Activated T-helper 1 cell treated with anti-CD3 and anti-CD28 coated beads, Interleukin-2, amount 50 U/mL, for 16 hours (primary cell): ENCODE data around the gene IDI2.
A peak's percentile ranks its signal among the peaks of the same experiment; 100 is the strongest.

ENCODE experiments used
- DNase-seq, 2 donors: peaks; one replicate each; pipeline ENCODE4 v3.0.0-alpha.2; 2020; ENCODE audit warnings: low read depth in 1 of 2, low spot score in 1 of 2

IDI2 gene

DNA sequence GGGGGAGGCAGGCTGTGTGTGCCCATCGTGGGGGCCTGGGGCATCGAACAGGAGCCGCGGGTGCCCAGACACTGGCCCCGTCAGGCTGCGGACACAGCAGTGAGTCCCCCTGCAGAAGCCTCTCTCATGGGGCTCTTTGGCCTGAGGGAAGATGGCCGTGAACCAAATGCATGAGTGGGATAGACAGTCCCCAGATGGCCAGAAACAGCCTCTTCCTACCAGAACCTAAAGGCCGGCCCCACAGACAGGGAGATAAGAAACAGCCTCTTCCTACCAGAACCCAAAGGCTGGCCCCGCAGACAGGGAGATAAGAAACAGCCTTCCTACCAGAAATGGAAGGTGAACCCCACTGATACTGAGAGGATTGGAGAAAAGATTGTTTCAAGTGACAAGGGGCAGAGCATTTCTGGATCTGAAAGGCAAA is 16.6 kb downstream of the IDI2 start:
- no peak for DNase-seq

DNA sequence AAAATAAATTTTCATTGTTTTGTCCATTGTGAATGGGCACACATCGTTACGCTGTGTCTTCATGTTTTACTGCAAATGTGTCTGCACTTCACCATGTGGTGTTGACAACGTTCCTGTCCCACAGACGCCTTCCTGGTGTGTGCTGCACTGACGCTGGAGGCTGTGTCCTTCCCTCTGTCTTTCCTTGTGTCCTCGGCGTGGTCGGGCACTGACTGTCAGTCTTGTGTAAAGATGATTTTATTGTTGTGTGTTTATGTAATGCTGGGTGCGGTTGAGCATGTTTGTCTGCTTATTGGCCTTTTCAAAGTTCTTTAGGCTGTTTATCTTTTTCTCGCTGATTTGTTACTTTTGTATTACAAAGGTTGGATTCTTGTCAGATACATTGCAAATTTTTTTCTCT is 18.1 kb downstream of the IDI2 start:
- DNase-seq = no peak

DNA sequence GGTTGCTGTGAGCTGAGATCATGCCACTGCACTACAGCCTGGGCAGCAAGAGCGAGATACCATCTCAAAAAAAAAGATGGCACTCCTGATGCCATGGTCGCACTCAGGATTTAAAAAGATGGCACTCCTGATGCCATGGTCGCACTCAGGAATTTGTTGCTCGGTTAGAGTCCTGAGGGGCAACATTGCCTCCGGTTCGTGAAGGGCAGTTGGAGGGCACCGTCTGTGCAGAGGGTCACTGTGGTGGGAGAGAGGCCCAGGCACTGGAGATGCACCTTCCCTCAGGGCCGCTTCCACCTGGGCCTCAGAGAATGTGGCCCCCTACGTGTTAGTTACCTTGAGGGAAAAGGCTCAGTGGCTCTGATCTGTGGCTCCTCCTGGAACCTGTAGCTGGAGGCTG is 19.1 kb downstream of the IDI2 start:
- DNase-seq = no peak

DNA sequence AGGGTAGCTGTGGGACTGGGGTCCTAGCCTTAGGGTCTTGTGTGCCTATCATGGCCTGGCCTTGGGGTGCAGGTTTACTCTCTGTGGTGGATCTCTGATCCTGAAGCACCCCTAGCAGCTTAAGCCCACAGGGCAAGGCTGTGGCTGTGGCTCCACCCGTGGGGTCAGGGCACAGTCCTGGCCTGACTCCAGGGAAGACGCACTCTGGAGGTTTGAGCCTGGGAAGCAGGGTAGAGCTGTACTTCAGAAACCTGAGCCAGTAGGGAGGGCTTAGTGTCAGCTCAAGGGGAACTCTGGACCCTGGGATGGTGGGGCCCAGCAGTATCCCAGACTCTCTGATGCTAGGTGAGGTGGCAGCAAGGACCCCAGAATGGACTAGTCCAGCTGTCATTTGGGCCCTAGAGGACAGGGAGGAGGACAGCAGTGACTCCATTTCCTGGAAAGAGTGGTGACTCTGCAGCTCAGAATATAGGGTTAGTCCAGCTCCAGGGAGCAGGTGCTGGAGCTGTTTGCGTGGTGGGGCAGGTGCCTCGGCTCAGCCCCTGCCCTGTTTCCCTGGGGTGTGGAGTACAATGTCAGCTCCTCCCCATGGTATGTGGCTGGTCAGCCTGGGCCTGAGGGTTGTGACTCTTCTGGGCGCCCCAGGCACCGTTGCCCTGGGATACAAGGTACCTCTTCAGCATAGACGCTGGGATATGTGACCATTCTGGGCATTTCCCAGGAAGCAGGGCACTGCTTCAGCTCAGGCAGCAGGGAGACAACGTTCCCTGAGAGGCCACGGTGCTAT is 21.6 kb downstream of the IDI2 start:
- DNase-seq = no peak

DNA sequence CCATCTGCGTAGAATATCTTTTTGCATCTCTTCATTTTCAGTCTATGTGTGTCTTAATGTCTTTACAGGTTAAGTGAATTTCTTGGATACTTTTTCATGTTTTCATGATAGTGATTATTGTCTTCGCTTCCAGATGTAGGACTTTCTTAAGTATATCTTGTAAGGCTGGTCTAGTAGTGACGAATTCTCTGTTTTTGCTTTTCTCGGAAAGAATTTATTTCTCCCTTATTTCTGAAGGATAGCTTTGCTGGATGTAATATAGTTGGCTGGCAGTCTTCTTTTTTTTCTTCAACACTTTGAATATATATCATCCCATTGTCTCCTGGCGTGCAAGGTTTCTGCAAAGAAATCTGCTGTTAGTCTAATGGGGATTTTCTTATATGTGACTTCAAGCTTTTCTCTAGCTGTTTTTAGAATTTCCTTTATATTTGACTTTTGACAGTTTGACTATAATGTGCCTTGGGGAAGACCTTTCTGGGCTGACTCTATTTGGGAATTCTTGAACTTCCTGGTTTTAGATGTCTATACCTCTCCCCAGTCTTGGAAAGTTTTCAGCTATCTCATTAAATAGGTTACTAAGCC is 23.1 kb downstream of the IDI2 start:
- DNase-seq = no peak

DNA sequence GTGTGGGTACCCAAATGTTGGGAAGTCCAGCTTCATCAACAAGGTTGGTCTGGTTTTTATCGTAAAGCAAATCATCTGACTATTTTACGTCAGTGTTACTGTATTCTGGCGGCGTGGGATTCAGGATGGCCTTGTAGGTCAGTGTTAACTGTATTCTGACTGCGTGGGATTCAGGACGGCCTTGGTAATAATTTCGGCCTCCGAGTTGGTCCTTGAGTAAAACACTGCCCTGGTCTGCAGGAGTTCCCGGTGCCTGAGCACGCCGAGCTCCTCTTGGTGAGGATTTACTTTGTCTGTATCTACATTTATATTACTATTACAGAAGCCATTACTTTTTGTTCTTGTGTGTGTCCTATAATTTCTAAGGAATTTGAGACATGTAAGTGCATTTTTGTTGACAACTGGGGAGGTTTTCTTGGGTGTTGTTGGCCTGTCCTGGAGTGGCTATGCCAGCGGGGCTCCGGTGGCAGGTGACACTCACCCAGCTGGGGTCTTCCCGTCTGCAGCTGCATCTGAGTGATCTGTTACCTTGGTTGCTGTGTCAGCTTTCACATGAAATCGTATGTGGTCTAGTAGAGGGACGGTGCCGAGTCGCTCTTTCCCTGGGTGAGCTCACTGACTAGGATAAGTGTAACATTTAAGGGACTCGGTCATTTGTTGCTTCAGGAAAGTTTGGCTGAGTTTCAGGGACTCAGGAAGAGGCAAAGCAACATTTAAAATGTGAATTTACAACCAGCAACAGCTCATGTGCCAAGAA is 28.2 kb downstream of the IDI2 start:
- DNase-seq = no peak

DNA sequence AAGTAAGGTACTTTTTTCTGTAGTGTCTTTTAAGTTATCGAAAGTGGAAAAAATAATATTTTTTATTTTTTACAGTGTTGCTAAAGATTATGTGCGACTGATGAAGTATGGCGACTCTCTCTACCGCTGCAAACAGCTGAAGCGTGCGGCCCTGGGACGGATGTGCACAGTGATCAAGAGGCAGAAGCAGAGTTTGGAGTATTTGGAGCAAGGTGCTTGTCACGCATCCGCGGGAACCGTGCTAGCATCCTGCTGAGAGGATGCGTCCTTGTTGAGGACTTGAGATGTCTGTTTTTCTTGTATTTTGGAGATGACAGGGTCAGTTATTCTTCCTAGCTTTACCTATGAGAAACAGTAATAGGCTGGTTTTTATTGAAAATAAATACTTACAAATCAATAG is 29.6 kb downstream of the IDI2 start:
- DNase-seq = no peak

DNA sequence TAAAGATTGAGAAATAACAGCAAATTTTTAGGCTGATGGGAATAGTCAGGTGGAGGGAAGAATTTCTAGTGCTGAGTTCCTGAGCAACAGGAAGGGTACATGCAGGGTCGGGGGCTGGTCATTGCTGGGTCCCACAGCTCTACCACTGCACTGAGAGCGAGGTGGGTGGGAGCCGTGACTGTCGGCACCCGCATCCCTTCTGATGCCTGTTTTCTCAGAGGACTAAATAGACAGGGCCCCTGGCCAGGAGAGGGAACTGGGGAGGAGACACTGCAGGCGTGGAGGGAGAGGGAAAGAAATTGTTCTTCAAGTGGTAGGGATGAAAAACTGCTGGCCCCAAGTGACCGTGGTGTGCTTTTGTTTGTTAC is 30.1 kb downstream of the IDI2 start:
- no peak for DNase-seq

DNA sequence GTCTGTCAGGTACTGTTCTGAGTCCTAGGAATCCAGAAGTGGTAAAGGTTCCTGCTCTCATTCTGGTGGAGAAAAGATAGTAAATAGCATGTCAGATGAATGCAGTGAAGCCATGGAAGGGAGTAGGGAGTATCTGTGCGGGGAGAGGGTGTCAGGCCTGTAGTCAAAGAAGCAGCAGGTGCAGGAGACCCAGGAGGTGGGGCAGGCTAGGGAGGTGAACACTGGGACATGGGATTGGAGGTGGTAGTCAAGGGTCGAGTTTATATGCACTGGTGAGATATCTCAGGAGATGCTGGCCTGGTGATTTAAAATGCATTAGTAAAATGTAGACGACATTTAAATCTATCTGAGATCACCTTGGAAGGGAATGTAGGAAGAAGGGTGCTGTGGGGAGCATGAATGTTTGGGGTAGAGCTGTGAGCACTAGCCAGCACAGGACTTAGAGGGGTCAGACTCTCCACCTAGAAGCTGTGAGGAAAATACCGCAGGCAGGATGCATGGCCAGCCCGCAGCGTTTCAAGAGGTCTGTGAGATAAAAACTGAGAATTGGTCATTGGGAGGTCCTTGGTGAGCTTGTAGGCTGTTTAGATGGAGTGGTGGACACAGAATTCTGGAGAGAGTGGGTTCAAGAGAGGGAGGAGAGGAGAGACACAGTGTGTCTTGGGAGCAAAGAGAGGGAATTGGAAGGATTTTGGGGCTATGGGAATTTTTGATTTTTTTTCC is 30.7 kb downstream of the IDI2 start:
- DNase-seq = no peak

DNA sequence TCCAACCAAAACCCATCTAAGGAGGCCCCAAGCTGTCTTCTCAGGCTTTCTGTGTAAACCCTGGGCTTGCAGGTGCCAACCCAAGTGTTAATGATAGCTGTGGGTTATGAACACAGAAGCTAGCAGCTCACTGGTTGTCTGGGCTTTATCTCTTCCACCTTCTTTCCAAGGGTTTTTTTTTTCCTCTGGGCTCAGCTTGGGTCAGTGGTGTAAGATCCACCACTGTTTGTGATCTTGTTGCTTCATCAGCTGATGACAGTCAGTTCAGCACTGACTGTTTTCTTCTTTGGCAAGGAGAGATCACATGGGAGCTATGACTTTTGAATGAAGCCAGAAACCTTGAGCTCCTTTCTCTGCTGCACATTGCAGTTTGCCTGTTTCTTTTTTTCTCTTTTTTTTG is 32.8 kb downstream of the IDI2 start:
- no peak for DNase-seq

DNA sequence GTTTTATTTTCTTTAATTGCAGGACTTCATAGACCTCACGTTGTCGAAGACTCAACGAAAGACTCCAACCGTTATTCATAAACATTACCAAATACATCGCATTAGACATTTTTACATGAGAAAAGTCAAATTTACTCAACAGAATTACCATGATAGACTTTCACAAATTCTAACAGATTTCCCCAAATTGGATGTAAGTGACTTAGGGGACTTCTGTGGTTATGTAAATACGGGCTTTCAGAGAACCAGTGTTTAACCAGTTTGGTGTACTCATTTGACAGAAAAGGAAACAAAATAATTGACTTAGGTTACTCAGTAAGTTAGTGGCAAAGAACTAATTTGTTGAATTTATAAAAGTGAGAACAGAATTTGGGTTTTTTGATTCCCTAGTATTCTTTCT is 33.2 kb downstream of the IDI2 start:
- DNase-seq = no peak

DNA sequence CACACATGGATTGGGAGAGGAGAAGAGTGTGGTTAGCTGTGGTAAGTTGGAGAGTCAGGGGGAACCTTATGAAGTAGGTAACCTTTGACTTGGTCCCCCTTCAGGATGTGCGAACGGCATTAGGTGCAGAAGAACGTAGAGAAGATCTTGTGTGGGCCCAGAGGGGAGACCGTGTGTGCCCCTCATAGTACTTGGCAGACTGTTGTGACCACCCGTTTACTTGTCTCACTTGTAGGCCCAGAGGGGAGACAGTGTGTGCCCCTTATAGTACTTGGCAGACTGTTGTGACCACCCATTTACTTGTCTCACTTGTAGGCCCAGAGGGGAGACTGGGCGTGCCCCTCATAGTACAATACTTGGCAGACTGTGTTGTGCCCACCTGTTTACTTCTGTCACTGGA is 34.9 kb downstream of the IDI2 start:
- no peak for DNase-seq

DNA sequence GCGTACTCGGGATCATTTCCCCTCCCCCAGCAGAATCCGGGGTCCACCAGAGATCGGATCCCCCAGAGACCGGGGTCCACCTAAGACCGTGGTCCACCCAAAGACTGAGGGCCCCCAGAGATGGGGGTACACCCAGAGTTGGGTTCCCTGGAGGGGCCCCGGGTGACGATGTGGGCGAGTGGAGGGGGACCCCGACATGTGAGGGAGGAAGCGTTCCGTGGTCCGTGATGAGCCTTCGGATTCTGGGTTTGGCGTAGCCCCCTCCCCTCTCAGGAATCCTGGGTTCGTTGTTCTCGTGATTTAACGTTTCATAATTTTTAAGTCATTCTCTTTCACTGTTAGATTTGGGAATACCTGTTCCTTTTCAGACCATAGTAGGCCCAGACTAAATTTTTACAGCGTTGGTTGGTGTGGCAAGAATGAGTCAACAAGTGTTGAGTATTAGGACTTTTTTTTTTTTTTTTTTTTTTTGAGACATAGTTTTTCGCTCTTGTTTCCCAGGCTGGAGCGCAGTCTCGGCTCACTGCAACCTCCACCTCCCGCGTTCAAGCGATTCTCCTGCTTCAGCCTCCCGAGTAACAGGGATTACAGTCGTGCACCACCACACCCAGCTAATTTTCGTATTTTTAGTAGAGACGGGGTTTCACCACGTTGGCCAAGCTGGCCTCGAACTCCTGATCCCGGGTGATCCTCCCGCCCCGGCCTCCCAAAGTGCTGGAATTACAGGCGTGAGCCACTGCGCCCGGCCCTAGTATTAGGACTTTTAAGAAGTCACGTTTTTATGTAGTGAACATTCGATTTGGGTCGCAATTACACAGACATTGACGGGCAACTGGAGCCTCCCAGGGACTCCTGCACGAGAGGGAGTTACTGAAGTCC is 36.8 kb downstream of the IDI2 start:
- DNase-seq = peak in 1 of 2 donors; percentile 13

DNA sequence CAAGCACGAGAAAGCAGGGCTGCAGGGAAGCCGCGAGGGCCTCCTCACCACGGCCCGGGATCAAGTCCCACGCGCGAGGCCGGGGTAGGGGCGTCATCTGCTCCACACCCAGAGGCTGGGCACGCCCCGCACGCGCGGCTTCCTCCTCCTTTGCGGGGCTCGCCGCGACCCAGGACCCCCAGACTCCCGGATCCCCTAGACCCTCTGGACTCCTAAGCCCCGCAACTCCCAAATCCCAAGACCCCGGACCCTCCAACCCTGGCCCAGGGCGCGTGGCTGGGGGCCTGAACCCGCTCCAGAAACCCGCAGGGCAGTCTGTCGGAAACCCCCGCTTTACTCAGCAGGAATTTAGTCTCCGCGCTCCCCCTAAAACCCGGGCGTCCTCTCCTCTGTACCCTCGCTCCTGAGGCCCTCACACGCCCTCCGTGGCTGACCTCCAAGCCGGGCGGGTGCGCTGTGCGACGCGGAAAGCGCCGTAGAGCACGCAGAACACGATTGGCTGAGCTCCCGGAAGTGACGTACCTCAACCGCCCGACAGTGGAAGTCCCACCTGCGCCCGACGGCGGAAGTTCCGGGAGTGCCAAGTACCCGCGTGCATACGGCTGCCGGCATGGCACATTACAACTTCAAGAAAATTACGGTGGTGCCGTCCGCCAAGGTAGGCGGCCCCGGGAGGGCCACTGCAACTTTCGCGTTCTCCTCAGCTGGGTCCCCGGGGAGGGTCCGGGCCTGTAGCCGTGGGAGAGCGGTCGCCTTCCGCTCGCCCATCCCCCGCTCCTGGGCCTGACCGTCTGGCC is 37.6 kb downstream of the IDI2 start, which contains the start of gene GTPBP4:
GTPBP4 (plus strand) TSS at position 565 of the 797 bp plus-strand sequence; CDS start at position 611, 46 bp downstream.
- DNase-seq = peak; percentile 90 to 93

DNA sequence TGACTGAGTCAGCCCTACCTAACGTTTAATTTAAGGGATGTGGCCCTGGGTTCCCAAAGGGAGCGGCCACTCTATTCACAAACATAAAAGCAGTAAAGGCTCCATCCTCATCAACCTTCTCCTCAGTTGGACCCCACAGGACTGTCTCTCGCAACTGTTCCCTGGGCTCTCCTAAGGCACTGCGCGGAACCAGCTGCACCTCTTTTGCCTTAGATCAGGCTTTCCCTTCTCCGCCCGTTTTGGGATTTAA is 38.1 kb downstream of the IDI2 start:
- no peak for DNase-seq

DNA sequence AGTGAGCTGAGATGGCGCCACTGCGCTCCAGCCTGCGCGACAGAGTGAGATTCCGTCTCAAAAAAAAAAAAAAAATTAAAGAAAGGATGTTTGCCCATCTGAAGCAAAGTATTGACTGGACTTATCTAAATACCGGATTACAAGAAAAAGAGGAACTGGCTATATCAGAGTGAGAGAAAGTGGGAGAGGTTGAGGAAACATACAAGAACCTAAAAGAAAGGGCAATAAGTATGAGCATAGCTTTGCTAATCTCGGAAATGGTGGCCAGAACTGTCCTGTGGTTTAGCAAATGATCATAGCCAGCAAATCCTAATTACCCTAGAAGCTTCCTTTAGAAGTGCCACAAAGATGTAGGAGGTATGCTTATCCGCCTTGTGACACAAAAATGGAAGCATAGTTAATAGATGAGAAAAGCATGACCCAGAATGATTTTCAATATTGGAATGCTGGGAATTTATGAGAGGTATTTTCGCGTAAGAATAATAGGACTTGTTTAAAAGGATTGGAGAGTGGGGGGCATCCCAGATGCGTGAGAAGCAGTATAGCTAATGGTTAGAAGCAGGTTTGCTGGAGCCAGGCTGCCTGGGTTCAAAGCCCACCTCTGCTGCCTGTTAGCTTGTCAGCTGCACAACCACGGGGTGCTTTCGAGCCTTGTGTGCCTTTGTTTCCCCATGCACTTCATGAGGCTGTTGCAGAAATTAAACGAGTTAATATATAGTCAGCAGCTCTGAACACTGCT is 38.6 kb downstream of the IDI2 start:
- DNase-seq = no peak

DNA sequence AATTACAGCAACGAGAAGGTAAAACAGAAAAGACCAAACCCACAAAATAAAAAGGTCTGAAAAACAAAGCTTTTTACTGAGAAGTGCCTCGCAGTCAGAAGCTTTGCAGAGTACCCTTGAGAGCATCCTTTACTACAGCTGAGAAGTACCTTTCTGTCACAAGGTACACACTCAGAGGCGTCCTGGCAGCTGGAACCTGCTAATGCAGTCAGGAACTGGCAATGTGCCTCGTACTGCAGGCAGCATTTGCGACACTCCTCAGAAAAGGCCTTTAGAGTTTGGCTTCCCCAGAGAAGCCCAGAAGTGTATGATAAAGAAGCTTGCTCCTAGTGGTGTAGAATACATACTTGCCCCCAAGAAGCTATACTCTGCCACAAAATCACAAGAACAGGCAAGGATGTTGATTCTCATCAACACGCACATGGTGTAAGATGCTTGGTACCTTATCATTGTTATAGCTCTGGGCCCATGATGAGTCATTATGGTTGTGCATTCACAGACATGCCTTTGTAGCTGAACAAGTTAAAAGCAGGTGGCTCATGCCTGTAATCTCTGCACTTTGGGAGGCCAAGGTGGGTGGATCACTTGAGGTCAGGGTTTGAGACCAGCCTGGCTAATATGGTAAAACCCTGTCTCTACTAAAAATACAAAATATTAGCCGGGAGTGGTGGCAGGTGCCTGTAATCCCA is 39.4 kb downstream of the IDI2 start:
- DNase-seq = no peak

DNA sequence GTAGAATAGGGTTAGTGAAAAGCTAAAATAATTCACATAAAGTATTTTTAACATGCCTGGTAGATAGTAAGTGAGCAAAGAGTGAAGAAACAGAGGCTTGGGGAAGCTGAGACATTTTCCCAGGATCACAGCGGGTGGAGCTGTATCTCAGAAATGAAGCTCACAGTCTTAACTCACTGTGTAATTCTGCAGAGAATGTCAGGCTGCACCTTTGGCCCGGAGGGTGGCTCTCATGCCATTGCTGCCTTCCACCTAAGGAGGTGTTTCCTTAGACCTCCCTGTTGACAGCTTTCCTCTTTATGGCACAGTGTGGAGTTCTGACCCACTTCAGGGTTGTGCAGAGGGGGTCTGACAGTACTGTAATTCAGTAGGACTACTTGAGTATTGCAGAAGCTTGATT is 40.3 kb downstream of the IDI2 start:
- DNase-seq = no peak
